ENCODE data around the gene SPRYD7.
"Not testable (repeated sequence)": the region's sequence is repeated elsewhere in the genome, so short reads cannot be mapped to it uniquely, and the experiment has no call there.

SPRYD7 gene

DNA sequence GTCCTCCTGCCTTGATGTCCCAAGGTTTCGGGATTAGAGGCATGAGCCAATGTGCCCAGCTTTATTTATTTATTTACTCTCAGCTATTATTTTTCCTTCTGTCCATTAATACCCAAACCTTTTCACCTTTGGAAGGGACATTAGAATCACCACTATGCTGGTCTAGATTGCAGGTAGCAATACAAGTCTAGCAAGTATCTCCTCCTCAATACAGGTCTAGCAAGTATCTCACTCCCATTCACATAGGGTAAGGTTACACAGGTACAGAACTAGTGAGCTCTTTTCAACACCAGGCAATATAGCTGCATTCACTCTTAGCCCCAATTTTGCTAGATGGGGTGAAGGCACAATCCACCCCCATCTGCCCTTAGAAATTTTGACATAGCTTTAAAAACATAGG is 17.4 kb upstream of the SPRYD7 start:
- DNase-seq (ENCODE audit: extremely low spot score), result no peak
- ChIA-PET POLR2A (no interaction called here), CTCF (interaction anchor here (0.8 to 1.9 kb wide), 4 partner anchors 10 to 23 kb away, joined by 3 to 5 read pairs (median 4); partner anchors contain the start of gene SPRYD7)
- TF ChIP-seq, protein P1, sequence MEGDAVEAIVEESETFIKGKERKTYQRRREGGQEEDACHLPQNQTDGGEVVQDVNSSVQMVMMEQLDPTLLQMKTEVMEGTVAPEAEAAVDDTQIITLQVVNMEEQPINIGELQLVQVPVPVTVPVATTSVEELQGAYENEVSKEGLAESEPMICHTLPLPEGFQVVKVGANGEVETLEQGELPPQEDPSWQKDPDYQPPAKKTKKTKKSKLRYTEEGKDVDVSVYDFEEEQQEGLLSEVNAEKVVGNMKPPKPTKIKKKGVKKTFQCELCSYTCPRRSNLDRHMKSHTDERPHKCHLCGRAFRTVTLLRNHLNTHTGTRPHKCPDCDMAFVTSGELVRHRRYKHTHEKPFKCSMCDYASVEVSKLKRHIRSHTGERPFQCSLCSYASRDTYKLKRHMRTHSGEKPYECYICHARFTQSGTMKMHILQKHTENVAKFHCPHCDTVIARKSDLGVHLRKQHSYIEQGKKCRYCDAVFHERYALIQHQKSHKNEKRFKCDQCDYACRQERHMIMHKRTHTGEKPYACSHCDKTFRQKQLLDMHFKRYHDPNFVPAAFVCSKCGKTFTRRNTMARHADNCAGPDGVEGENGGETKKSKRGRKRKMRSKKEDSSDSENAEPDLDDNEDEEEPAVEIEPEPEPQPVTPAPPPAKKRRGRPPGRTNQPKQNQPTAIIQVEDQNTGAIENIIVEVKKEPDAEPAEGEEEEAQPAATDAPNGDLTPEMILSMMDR (IDR thresholded peaks at IDR 0.05; ENCODE audit: control extremely low read depth, extremely low read depth, low read depth, missing control alignments), result no peak

DNA sequence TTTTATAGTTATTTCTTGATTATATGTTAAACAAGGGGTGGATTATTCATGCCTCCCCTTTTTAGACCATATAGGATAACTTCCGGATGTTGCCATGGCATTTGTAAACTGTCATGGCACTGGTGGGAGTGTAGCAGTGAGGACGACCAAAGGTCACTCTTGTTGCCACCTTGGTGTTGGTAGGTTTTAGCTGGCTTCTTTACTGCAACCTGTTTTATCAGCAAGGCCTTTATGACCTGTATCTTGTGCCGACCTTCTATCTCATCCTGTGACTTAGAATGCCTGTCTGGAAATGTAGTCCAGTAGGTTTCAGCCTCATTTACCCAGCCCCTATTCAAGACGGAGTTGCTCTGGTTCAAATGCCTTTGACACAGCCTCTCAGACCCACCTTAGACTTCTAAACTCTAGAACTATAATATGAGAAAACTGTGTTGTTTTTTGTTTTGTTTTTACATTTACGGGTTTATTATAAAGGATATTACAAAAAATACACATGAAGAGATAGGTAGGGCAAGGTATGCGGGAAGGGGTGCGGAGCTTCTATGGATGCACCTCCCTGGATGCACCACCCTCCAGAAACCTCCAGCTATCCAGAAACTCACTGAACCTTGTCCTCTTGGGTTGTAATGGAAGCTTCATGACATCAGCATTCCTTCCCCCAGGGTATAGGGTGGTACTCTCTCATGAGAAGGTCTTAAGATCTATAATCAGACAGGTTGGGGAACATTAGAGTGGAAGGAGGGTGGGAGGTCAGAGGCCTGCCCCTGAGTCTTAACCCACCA is 15.8 kb upstream of the SPRYD7 start:
- TF ChIP-seq, protein P1 (IDR thresholded peaks at IDR 0.05; ENCODE audit: control extremely low read depth, extremely low read depth, low read depth, missing control alignments), result no peak
- DNase-seq (ENCODE audit: extremely low spot score), result no peak
- CTCF ChIA-PET, result interaction anchor here (1.0 to 1.4 kb wide), 2 partner anchors 16 to 24 kb away, joined by 3 to 5 read pairs; partner anchors contain the start of gene SPRYD7
- POLR2A ChIA-PET, result no interaction called here

DNA sequence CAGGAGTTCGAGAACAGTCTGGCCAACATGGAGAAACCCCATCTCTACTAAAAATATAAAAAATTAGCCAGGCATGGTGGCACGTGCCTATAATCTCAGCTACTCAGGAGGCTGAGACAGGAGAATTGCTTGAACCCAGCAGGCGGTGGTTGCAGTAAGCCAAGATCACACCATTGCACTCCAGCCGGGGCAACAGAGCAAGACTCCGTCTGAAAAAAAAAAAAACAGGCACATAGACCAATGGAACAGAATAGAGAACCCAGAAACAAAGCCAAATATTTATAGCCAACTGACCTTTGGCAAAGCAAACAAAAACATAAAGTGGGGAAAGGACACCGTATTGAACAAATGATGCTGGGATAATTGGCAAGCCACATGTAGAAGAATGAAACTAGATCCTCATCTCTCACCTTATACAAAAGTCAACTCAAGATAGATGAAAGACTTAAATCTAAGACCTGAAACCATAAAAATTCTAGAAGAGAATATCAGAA is 12.7 kb upstream of the SPRYD7 start:
- ChIA-PET CTCF (interaction anchor here (1.0 kb wide), 1 partner anchor 11 kb away, joined by 3 read pairs; no protein-coding TSS in a partner anchor), POLR2A (interaction anchor here (0.6 kb wide), 1 partner anchor 24 kb away, joined by 4 read pairs; no protein-coding TSS in a partner anchor)
- DNase-seq (ENCODE audit: extremely low spot score), result not testable (repeated sequence)

DNA sequence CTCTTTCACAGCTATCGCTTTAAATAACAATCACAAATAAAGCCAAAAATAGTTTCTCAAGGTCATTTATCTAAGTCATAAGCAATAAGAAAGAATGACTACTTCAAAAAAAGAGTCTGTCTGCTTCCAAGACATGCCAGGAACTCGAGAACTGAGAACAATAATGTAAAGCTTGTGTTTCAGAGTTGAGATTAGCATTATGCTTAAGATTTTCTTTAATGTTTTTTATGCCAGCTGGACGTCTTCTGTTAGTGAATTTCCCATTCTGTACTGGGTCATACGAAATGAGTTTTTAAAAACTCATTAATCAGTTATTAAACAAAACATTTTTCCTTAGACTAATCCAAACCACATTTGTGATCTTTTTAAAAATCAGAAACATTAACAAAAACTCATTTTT is 3.2 kb upstream of the SPRYD7 start:
- POLR2A ChIA-PET, result no interaction called here

DNA sequence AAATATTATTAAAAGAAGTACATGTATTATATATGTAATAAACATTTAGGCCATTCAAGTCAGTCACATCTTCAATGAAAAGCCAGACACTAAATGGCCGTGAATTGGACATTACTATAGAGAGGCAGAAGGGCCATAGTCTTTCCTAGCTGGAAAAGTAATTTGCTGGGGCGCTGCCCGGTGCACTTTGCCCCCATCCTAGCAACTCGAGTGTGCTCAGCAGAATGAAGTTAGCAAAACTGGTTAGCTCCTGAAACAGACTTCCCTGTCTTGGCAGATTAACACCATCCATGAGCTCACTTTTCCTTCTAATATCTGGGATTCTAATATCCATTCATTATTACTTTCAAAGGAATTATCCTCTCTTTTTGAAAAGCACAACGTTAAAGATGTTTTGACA is 2.8 kb upstream of the SPRYD7 start:
- ChIA-PET POLR2A (no interaction called here), CTCF (interaction anchor here (1.2 to 1.6 kb wide), 3 partner anchors 9 to 153 kb away, joined by 3 to 7 read pairs (median 5); no protein-coding TSS in a partner anchor)
- DNase-seq (ENCODE audit: extremely low spot score), result no peak
- TF ChIP-seq, protein P1 (IDR thresholded peaks at IDR 0.05; ENCODE audit: control extremely low read depth, extremely low read depth, low read depth, missing control alignments), result no peak

More for the DNA sequence above, 3.2 kb upstream of the SPRYD7 start:
- DNase-seq (ENCODE audit: extremely low spot score), result no peak
- CTCF ChIA-PET, result interaction anchor here (1.3 to 1.6 kb wide), 2 partner anchors 36 to 152 kb away, joined by 3 to 7 read pairs; no protein-coding TSS in a partner anchor
- TF ChIP-seq, protein P1 (IDR thresholded peaks at IDR 0.05; ENCODE audit: control extremely low read depth, extremely low read depth, low read depth, missing control alignments), result no peak

DNA sequence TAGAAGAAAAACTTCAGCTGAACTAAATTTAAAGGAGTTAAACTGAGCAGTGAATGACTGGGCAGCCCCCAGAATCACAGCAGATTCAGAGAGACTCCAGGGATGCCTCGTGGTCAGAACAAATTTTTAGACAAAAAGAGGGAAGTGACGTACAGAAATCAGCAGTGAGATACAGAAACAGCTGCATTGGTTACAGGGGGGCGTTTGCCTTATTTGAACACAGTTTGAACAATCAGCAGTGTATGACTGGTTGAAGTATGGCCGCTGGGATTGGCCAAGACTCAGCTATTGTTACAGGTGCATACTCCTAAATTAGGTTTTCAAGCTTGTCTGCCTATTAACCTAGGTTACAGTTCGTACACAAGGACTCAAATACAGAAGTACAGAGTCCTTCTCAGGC is 2.2 kb upstream of the SPRYD7 start:
- ChIA-PET POLR2A (no interaction called here), CTCF (interaction anchor here (1.1 to 1.6 kb wide), 3 partner anchors 9 to 37 kb away, joined by 3 to 7 read pairs (median 5); no protein-coding TSS in a partner anchor)
- DNase-seq (ENCODE audit: extremely low spot score), result no peak
- TF ChIP-seq, protein P1 (IDR thresholded peaks at IDR 0.05; ENCODE audit: control extremely low read depth, extremely low read depth, low read depth, missing control alignments), result no peak

DNA sequence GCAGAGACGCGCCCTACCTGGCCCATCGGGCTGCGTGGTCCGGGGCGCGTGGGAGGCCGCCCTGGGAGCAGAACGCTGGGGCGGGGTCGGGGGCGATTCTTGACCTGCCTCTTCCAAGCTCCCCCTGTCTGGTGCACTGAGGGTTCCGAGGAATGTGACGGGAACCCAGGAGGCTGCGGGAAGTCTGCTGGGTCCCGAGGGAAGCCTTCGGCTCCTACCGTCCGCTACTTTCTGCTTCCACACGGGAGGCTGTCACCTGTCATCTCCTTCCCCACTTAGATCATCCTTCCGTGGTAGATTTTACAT is 781 bp upstream of the SPRYD7 start:
- ChIA-PET POLR2A (interaction anchor here (1.2 to 1.6 kb wide), 2 partner anchors 11 to 1516 kb away, joined by 4 to 5 read pairs; partner anchors contain the start of gene INTS6), CTCF (interaction anchor here (0.8 to 2.3 kb wide), 20 partner anchors 11 to 1032 kb away, joined by 3 to 24 read pairs (median 3); no protein-coding TSS in a partner anchor)
- TF ChIP-seq, protein P1 (IDR thresholded peaks at IDR 0.05; ENCODE audit: control extremely low read depth, extremely low read depth, low read depth, missing control alignments), result no peak
- DNase-seq (ENCODE audit: extremely low spot score), result no peak
